Heart left ventricle (tissue), 16 donors: Measurements from ENCODE around the gene TMEM51. TPM values are rescaled to one million over a fixed set of nuclear protein-coding genes. Genes with fewer than 3 reads are reported as not detected.

ENCODE experiments used
- ATAC-seq, 4 donors: fragments of 200-7000 bp; cut with Tn5 transposase; one replicate each; pipeline ENCODE4 v1.9.1; 2020 to 2022; ENCODE audit warnings: moderate library complexity in 4 of 4, mild to moderate bottlenecking in 3 of 4, moderate number of reproducible peaks in 1 of 4
- DNase-seq, 5 donors: peaks; one replicate each; pipeline ENCODE4 v3.0.0-alpha.2; 2020
- H3K27ac ChIP-seq, 12 donors: fragments of 200-600 bp; sonication (generic) in 4 of 12; one replicate each; pipeline versions ENCODE4 v1.5.0 to v1.8.0; 2016 to 2022; ENCODE audit warnings: mild to moderate bottlenecking in 2 of 12
- H3K27me3 ChIP-seq, 9 donors: fragments of 200-600 bp; sonication (generic) in 2 of 9; one replicate each; pipeline versions ENCODE4 v1.5.1 to v1.8.0; 2016 to 2022; ENCODE audit warnings: mild to moderate bottlenecking in 3 of 9
- H3K36me3 ChIP-seq, 9 donors: fragments of 200-600 bp; sonication (generic) in 2 of 9; one replicate each; pipeline versions ENCODE4 v1.5.0 to v1.8.0; 2018 to 2022; ENCODE audit warnings: mild to moderate bottlenecking in 2 of 9
- H3K4me1 ChIP-seq, 12 donors: fragments of 200-600 bp; sonication (generic) in 4 of 12; one replicate each; pipeline versions ENCODE4 v1.5.0 to v1.8.0; 2016 to 2022; ENCODE audit warnings: mild to moderate bottlenecking in 3 of 12
- H3K4me3 ChIP-seq, 12 donors: fragments of 200-600 bp; sonication (generic) in 4 of 12; one replicate each; pipeline versions ENCODE4 v1.5.0 to v1.8.0; 2017 to 2022; ENCODE audit warnings: mild to moderate bottlenecking in 9 of 12, moderate library complexity in 4 of 12
- H3K9me3 ChIP-seq, 12 donors: fragments of 200-600 bp; sonication (generic) in 4 of 12; one replicate each; pipeline versions ENCODE4 v1.5.0 to v1.8.0; 2016 to 2022; ENCODE audit warnings: mild to moderate bottlenecking in 1 of 12
- POLR2A ChIP-seq, 2 donors: fragments of 450-650 bp; IDR thresholded peaks; one replicate each; pipeline ENCODE4 v1.6.1; 2017; ENCODE audit warnings: antibody characterized with exemption in 2 of 2, mild to moderate bottlenecking in 2 of 2, moderate library complexity in 2 of 2
- WGBS, 4 donors: extraction: QIAGEN DNeasy Blood & Tissue Kit in 2 of 4; methylation state at CpG; one replicate each; pipeline versions ENCODE4 v1.1.5 to v1.1.7; 2013 to 2018; 5-methylcytosine and 5-hydroxymethylcytosine counted together
- intact Hi-C, 10 donors: fragments of 100-400 bp; cut with DNase I; formaldehyde crosslinking; loops; one replicate each; pipeline versions ENCODE4 v1.11.1 to v1.14.2; 2022
- long read RNA-seq, 3 donors: library from polyadenylated mRNA; unstranded; transcript quantifications; one replicate each; pipeline ENCODE4 v2.0.0, GENCODE V29; 2020 to 2021
- polyA plus RNA-seq, 2 donors: library from polyadenylated mRNA; stranded (reverse); fragments of 200-250 nt; gene quantifications; one replicate each; pipeline ENCODE4 v1.2.3, GENCODE V29; 2013
- total RNA-seq, 9 donors: library from RNA; depleted of rRNA in 2 of 9; stranded (reverse); fragments of >200 nt in 2 of 9; fragmentation: NEBNext Ultra II Directional in 3 of 9; extraction: Animal tissue kit (Norgen Biotek cat#: 25700) in 3 of 9; gene quantifications; one replicate each; pipeline versions ENCODE4 v1.1.0 to v1.2.4, GENCODE V29; 2016 to 2023
- TF ChIP-seq, protein P1 (sequence below), 12 donors: fragments of 200-600 bp; sonication (generic) in 4 of 12; IDR thresholded peaks; one replicate each; pipeline versions ENCODE4 v1.5.0 to v1.8.0; 2018 to 2022; ENCODE audit warnings: antibody characterized with exemption in 12 of 12, mild to moderate bottlenecking in 5 of 12
- donor health status: ischemic (EF 13 %, LVEDD 7.1; RV severe dilation, severe dysfunction).
- donor health status: healthy with polysubstance abuse.
- donor health status: DM: no; HTN: yes; CAD: no.
- donor health status: DM: no; HTN: no; CAD: no.
- donor health status: ischemic (EF 25% LVEDD 6.9; RV normal size, moderate dysfunction).
- donor health status: ischemic (EF 25% LVEDD 5.7; RV mildly dilated, moderate dysfunction).
- donor health status: healthy.
- donor health status: DM: yes; HTN: yes; CAD: no.
- donor health status: ischemic (EF 35%, LVEDD 5.7; RV mildly dilated, moderate dysfunction).
- donor health status: nonischemic (EF 11% LVEDD 7.7; RV severe dilation, severe dysfunction).
- donor health status: DM: yes; HTN: yes; CAD: no.
- donor health status: PGD.
- donor health status: ischemic (EF 29% LVEDD 5.4; RV normal size, mild dysfunction).
- donor health status: nonischemic (EF 23%, LVEDD 6.1; RV moderate dilation, normal function).

TMEM51 gene, protein sequence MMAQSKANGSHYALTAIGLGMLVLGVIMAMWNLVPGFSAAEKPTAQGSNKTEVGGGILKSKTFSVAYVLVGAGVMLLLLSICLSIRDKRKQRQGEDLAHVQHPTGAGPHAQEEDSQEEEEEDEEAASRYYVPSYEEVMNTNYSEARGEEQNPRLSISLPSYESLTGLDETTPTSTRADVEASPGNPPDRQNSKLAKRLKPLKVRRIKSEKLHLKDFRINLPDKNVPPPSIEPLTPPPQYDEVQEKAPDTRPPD
- 1 to 10 TPM; 2.0 to 9.5 (median 3.8) TPM for total RNA-seq
- 1 to 10 TPM; 3.5 to 3.8 TPM for polyA plus RNA-seq
- long read RNA-seq, donor 1, partial matches to known transcripts = 1 of 3 reads
- long read RNA-seq, donor 1, other reads (novel, unspliced or antisense) = 2 of 3 reads
- long read RNA-seq, donor 2, partial matches to known transcripts = 0 of 9 reads
- long read RNA-seq, donor 2, other reads (novel, unspliced or antisense) = 8 of 9 reads
- long read RNA-seq, donor 3, partial matches to known transcripts = 0 of 4 reads
- long read RNA-seq, donor 3, other reads (novel, unspliced or antisense) = 3 of 4 reads

DNA sequence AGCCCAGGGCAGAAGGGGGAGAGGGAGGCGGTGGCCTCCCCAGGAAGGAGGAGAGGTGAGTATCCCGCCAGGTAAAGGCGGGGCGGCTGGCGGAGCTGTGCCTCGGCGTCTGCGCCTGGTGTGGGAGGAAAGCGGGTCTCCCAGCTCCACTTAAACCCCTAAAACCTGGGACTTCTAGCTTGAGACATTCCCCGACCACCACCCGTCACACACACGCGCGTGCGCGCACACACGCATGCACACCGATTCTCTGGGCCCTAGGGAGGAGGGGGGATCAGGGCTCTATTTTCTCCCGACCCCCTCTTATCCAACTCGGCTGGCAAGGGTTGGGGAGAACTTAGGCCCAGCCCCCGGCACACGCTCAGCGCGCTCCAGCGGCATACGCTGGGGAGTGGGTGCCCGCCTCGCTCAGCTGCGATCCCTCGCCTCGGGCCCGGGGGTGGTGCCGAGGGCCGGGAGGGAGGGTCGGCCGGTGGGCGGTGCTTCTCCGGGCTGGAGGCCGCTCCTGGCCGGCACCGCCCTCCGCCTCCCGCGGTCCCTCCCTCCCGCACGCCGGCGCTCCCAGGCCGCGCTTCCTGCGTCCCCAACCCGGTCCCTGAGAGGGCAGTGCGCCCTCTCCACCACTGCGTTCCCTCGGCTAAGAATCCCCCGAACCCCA, at the start of gene TMEM51:
Gene TMEM51, plus strand, starts transcription at position 564 of the 658 bp plus-strand sequence. CDS start 61,341 bp downstream, outside the sequence.
- TF ChIP-seq, protein P1, sequence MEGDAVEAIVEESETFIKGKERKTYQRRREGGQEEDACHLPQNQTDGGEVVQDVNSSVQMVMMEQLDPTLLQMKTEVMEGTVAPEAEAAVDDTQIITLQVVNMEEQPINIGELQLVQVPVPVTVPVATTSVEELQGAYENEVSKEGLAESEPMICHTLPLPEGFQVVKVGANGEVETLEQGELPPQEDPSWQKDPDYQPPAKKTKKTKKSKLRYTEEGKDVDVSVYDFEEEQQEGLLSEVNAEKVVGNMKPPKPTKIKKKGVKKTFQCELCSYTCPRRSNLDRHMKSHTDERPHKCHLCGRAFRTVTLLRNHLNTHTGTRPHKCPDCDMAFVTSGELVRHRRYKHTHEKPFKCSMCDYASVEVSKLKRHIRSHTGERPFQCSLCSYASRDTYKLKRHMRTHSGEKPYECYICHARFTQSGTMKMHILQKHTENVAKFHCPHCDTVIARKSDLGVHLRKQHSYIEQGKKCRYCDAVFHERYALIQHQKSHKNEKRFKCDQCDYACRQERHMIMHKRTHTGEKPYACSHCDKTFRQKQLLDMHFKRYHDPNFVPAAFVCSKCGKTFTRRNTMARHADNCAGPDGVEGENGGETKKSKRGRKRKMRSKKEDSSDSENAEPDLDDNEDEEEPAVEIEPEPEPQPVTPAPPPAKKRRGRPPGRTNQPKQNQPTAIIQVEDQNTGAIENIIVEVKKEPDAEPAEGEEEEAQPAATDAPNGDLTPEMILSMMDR (IDR thresholded peaks at IDR 0.05) = no peak
- peak in 1 of 2 donors; percentile 37 for TF ChIP-seq POLR2A (IDR thresholded peaks at IDR 0.05)
- ATAC-seq = peak; percentile 49 to 87 (median 80)
- peak; percentile 74 to 87 (median 83) for DNase-seq
- Histone ChIP-seq H3K4me3 (peak within 1 kb of the TSS; percentile 57 to 90 (median 80)), H3K4me1 (peaks cover 0 to 57% (median 16%) of the 10 kb centered on the region in 12 donors), H3K27ac (peak within 1 kb of the TSS; percentile 7 to 92 (median 76)), H3K36me3 (no peaks in the 10 kb centered on the region), H3K9me3 (no peaks in the 10 kb centered on the region), H3K27me3 (peaks cover 0 to 9% (median 0%) of the 10 kb centered on the region in 9 donors)
- intact Hi-C loops = loop anchor here in 9 of 10 donors (2.0 to 10.0 kb wide), 5 partner anchors 119 to 281 kb away; partner anchors contain the start of gene CTRC (in 2 of the 9)
- WGBS, 4 donors = 0 to 1% (median 0%) methylated on average over 23 to 56 of the region's 56 CpGs

DNA sequence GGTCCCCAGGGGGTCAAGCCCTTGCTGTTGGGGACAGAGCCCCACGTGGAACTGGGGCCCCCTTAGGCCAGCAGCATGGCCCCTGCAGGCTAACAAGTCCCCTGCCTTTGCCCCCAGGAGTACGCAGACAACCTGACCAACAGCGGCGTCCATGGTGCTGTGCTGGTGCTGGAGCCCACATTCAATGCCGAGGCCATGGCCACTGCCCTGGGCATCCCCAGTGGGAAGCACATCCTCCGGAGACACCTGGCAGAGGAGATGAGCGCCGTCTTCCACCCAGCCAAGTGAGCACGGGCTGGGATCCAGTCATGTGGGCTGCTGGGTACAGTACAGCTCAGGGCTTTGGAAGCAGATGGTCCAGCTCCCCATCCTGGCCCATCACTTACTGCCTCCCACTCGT, 49.6 kb upstream of the TMEM51 start:
- DNase-seq (peak in 1 of 5 donors; percentile 9), ATAC-seq (no peak)
- TF ChIP-seq POLR2A (IDR thresholded peaks at IDR 0.05) = no peak
- Histone ChIP-seq H3K36me3 (no peaks in the 10 kb centered on the region), H3K4me1 (no peaks in the 10 kb centered on the region), H3K9me3 (peaks cover 0 to 16% (median 0%) of the 10 kb centered on the region in 12 donors), H3K27ac (no peak overlapping the region), H3K27me3 (peaks cover 0 to 36% (median 9%) of the 10 kb centered on the region in 9 donors), H3K4me3 (no peak overlapping the region)
- WGBS, 4 donors = 87 to 90% (median 89%) methylated on average over 6 to 10 of the region's 10 CpGs
- intact Hi-C loops = loop anchor here in 2 of 10 donors (5.0 kb wide), 2 partner anchors 1137 to 1142 kb away; no protein-coding TSS in a partner anchor

DNA sequence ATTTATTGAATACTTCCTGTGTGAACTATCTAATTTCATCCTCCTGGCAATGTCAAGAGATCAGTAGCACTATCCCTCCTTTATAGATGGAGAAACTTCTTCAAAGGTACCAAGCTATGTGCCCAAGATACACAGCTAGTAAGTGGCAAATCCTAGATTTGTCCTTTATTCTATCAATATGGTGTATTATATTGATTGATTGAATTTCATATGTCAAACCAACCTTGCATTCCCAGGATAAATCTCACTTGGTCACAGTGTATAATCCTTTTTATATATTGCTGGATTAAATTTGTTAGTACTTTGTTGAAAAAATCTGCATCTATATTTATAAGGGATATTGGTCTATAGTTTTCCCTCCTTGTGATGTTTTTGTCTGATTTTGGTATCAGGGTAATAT, 48.8 kb upstream of the TMEM51 start:
- DNase-seq (no peak), ATAC-seq (no peak)
- Histone ChIP-seq H3K4me3 (no peak overlapping the region), H3K27me3 (peaks cover 0 to 33% (median 9%) of the 10 kb centered on the region in 9 donors), H3K4me1 (no peaks in the 10 kb centered on the region), H3K36me3 (no peaks in the 10 kb centered on the region), H3K27ac (no peak overlapping the region), H3K9me3 (peaks cover 0 to 16% (median 0%) of the 10 kb centered on the region in 12 donors)
- TF ChIP-seq POLR2A (IDR thresholded peaks at IDR 0.05) = no peak
- TF ChIP-seq, protein P1 (IDR thresholded peaks at IDR 0.05) = no peak
- intact Hi-C loops = loop anchor here in 2 of 10 donors (5.0 kb wide), 2 partner anchors 1137 to 1142 kb away; no protein-coding TSS in a partner anchor

DNA sequence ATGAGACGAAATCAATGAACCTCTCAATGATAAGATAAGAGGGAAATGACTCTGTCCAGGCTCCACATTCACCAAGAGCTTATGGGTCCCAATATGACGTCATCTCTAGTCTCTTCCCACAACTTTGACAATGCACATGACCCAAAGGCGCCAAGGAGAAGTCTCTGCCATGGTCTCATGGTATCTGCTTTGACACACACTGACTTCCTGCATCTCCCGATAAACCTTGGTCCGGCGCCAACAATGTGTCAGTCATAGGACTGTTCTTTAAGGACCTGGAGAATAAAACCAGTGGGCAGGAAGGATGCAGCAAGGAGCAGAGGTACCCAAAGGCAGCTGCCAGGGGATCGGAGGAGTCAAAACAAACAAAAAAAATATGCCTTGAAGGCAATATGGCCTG, 46.9 kb upstream of the TMEM51 start:
- H3K9me3 ChIP-seq = peaks cover 0 to 16% (median 0%) of the 10 kb centered on the region in 12 donors
- H3K27ac ChIP-seq = no peak overlapping the region
- ATAC-seq (no peak), DNase-seq (peak in 1 of 5 donors; percentile 26)
- H3K27me3 ChIP-seq = peaks cover 0 to 15% (median 0%) of the 10 kb centered on the region in 9 donors
- no peaks in the 10 kb centered on the region for H3K36me3 ChIP-seq
- WGBS, 4 donors = 14 to 20% (median 19%) methylated on average over 7 of the region's 7 CpGs
- TF ChIP-seq POLR2A (IDR thresholded peaks at IDR 0.05) = no peak
- TF ChIP-seq, protein P1 (IDR thresholded peaks at IDR 0.05) = no peak
- intact Hi-C loops = no loop called here
- H3K4me1 ChIP-seq = no peaks in the 10 kb centered on the region
- no peak overlapping the region for H3K4me3 ChIP-seq
